Psoas muscle (tissue), 8 donors: ENCODE measurements around the gene ARL13B. TPM values are rescaled to one million over a fixed set of nuclear protein-coding genes. Genes with fewer than 3 reads are reported as not detected.

Experiments
- ATAC-seq, 4 donors: fragments of 200-7000 bp; cut with Tn5 transposase; one replicate each; pipeline ENCODE4 v1.9.1; 2020; ENCODE audit warnings: moderate library complexity in 3 of 4, mild to moderate bottlenecking in 2 of 4
- DNase-seq, 2 donors: peaks; one replicate each; pipeline ENCODE4 v3.0.0-alpha.2; 2020
- H3K27ac ChIP-seq: fragments of 200-600 bp; one replicate; pipeline ENCODE4 v1.8.0; 2022
- H3K27me3 ChIP-seq, 3 donors: fragments of 200-600 bp in 1 of 3; one replicate each; pipeline versions ENCODE4 v1.6.1 to v1.8.0; 2013 to 2022; ENCODE audit warnings: low read length in 2 of 3, mild to moderate bottlenecking in 2 of 3, moderate library complexity in 1 of 3; ENCODE audit not compliant: insufficient read depth in 3 of 3
- H3K36me3 ChIP-seq, 2 donors: fragments of 200-600 bp in 1 of 2; one replicate each; pipeline versions ENCODE4 v1.6.1 to v1.8.0; 2013 to 2022; ENCODE audit warnings: low read depth in 1 of 2, mild to moderate bottlenecking in 1 of 2, moderate library complexity in 1 of 2; ENCODE audit not compliant: insufficient read depth in 1 of 2
- H3K4me1 ChIP-seq: fragments of 200-600 bp; one replicate; pipeline ENCODE4 v1.8.0; 2022
- H3K4me3 ChIP-seq: fragments of 200-600 bp; one replicate; pipeline ENCODE4 v1.8.0; 2022; ENCODE audit warnings: mild to moderate bottlenecking
- H3K9me3 ChIP-seq: fragments of 200-600 bp; one replicate; pipeline ENCODE4 v1.8.0; 2022
- CTCF ChIP-seq: fragments of 200-600 bp; IDR thresholded peaks from one replicate; pipeline ENCODE4 v1.8.0; 2022; ENCODE audit warnings: antibody characterized with exemption
- WGBS, 3 donors: extraction: QIAGEN DNeasy Blood & Tissue Kit; methylation state at CpG; one replicate each; pipeline versions ENCODE4 v1.1.6 to v1.1.7; 2013; 5-methylcytosine and 5-hydroxymethylcytosine counted together
- intact Hi-C, 2 donors: fragments of 100-400 bp; cut with DNase I; formaldehyde crosslinking; loops; one replicate each; pipeline versions ENCODE4 v1.11.0 to v1.14.2; 2022
- polyA plus RNA-seq, 3 donors: library from polyadenylated mRNA; stranded (reverse); fragments of 200-250 nt; gene quantifications; one replicate each; pipeline ENCODE4 v1.2.3, GENCODE V29; 2013
- total RNA-seq, 4 donors: library from RNA; stranded (reverse); fragmentation: NEBNext Ultra II Directional in 2 of 4; extraction: Animal tissue kit (Norgen Biotek cat#: 25700) in 2 of 4; gene quantifications; one replicate each; pipeline versions ENCODE4 v1.2.1 to v1.2.4, GENCODE V29; 2021 to 2023
- donor health status: healthy with polysubstance abuse.
- donor health status: DM: no; HTN: no; CAD: no; lungs with moderate emphysema.
- donor health status: Bipolar disorder and iron deficiency.
- donor health status: healthy.
- donor health status: DM: yes; HTN: yes; CAD: no.
- donor health status: DM: no; HTN: no; CAD: no.
- donor health status: DM: no; HTN: no; CAD: no.
- donor health status: DM: yes; HTN: yes; CAD: no.

The ARL13B gene
- total and polyA plus RNA-seq, 7 donors, result 0.86 to 2.6 (median 1.8) TPM

DNA sequence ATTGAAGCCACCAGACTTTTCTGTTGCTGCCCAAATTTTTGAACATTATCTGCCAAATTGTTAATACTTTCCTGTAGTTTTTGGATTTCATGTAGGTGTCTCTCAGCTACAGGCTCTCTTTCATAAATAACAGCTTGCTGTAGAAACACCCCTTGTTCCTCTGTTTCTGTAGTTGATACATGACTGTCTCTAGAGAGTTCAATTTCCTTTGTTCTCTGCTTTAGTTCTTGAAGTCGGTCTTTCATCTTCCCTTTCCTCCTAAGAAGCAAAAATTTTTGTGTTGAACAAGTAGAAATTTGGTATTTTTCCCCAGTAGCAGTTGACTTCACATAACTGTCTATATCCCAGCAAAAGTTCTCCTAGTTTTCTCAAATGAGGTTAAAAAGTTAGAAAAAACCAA, 35.1 kb downstream of the ARL13B start:
- Histone ChIP-seq H3K4me3 (no peak overlapping the region), H3K27me3 (no peaks in the 10 kb centered on the region), H3K27ac (no peak overlapping the region), H3K36me3 (no peaks in the 10 kb centered on the region), H3K9me3 (no peaks in the 10 kb centered on the region), H3K4me1 (no peaks in the 10 kb centered on the region)
- DNase-seq, result no peak
- no peak for ATAC-seq
- 68 to 85% (median 76%) methylated on average over 1 of the region's 1 CpG for WGBS, 3 donors
- TF ChIP-seq CTCF, result no peak
- intact Hi-C loops, result no loop called here

GRCh38 chr3:94019659-94020058, 39.7 kb downstream of the ARL13B start:
- Histone ChIP-seq H3K4me1 (no peaks in the 10 kb centered on the region), H3K27ac (no peak overlapping the region), H3K36me3 (no peaks in the 10 kb centered on the region), H3K27me3 (no peaks in the 10 kb centered on the region), H3K9me3 (no peaks in the 10 kb centered on the region), H3K4me3 (no peak overlapping the region)
- intact Hi-C loops, result no loop called here
- DNase-seq, result no peak
- 75 to 92% (median 86%) methylated on average over 2 of the region's 2 CpGs for WGBS, 3 donors
- no peak for TF ChIP-seq CTCF
- ATAC-seq, result no peak

- Histone ChIP-seq H3K36me3 (no peaks in the 10 kb centered on the region), H3K9me3 (no peaks in the 10 kb centered on the region), H3K27ac (no peak overlapping the region), H3K4me3 (no peak overlapping the region), H3K4me1 (no peaks in the 10 kb centered on the region), H3K27me3 (no peaks in the 10 kb centered on the region)
- WGBS, 3 donors, result 85 to 94% (median 92%) methylated on average over 3 of the region's 3 CpGs
- DNase-seq (no peak), ATAC-seq (no peak)
- no peak for TF ChIP-seq CTCF
- intact Hi-C loops, result no loop called here
Measured at GRCh38 chr3:94020293-94020692, 40.3 kb downstream of the ARL13B start.

DNA sequence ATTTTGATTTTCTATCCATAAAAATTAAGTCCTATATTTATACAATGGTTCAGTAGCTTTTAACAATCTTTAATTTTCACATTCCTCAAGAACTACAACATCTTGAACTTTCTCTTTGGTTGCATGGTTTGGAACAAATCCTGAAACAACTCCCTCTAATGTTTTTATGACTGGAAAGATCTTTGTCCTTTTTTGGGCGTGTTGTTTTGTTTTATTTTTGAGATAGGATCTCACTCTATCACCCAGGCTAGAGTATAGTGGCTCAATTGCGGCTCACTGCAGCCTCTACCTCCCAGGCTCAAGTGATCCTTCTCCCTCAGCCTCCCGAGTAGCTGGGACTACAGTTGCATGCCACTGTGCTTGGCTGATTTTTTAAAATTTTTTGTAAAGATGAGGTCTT, 44.4 kb downstream of the ARL13B start:
- H3K27me3 ChIP-seq, result no peaks in the 10 kb centered on the region
- H3K27ac ChIP-seq, result no peak overlapping the region

More for the DNA sequence above, 44.4 kb downstream of the ARL13B start:
- 85 to 90% (median 89%) methylated on average over 3 of the region's 3 CpGs for WGBS, 3 donors
- Histone ChIP-seq H3K4me3 (no peak overlapping the region), H3K4me1 (no peaks in the 10 kb centered on the region), H3K36me3 (no peaks in the 10 kb centered on the region), H3K9me3 (no peaks in the 10 kb centered on the region)
- ATAC-seq (no peak), DNase-seq (no peak)
- no peak for TF ChIP-seq CTCF
- intact Hi-C loops, result no loop called here
